Hepatocyte (in vitro differentiated cells): ENCODE measurements around the gene CD177.
"Not testable (repeated sequence)": the region's sequence is repeated elsewhere in the genome, so short reads cannot be mapped to it uniquely, and the experiment has no call there.

ENCODE experiments used
- CTCF ChIP-seq: fragments of 200-600 bp; sonication (generic); IDR thresholded peaks from 2 replicates; pipeline ENCODE4 v1.5.1; 2016; ENCODE audit warnings: antibody characterized with exemption, mild to moderate bottlenecking; ENCODE audit not compliant: poor library complexity
- EZH2 ChIP-seq: fragments of 200-600 bp; sonication (generic); IDR thresholded peaks from 2 replicates; pipeline ENCODE4 v1.6.1; 2016; ENCODE audit warnings: antibody characterized with exemption, mild to moderate bottlenecking, borderline replicate concordance
- EZH2phosphoT487 ChIP-seq: fragments of 200-600 bp; sonication (generic); IDR thresholded peaks from one replicate; pipeline ENCODE4 v1.6.1; 2018; ENCODE audit warnings: antibody characterized with exemption, mild to moderate bottlenecking, low read depth, moderate library complexity; ENCODE audit not compliant: unreplicated experiment, severe bottlenecking

- not testable (repeated sequence) for TF ChIP-seq CTCF, EZH2, EZH2phosphoT487
Observed at GRCh38 chr19:43344347-43344925, 9.1 kb upstream of the CD177 start.
